ENCODE data around the gene KIAA1549. TPM values are rescaled to one million over a fixed set of nuclear protein-coding genes. Genes with fewer than 3 reads are reported as not detected.

The KIAA1549 gene
- total and polyA plus RNA-seq, 2 of the 8 experiments (the other 6 are each of a cell fraction or from before 2014, with no cell fraction given) = 6.5 to 17.3 TPM

- no peak for FAIRE-seq
- H2BK15ac ChIP-seq (ENCODE audit: low read length) = no peak overlapping the region
- H3K4me2 ChIP-seq (ENCODE audit: insufficient read depth in 1 of 2, low read depth in 2 of 2, low read length in 2 of 2) = no peak overlapping the region
- no peak overlapping the region for H3K27ac ChIP-seq (ENCODE audit: low read depth, low read length)
- H2BK20ac ChIP-seq (ENCODE audit: low read length) = no peak overlapping the region
- H3K27me3 ChIP-seq (replicated peaks in 1 of 4; ENCODE audit: control insufficient read depth in 3 of 4, extremely low read depth in 1 of 4, insufficient read depth in 3 of 4, low read length in 3 of 4) = no peaks in the 10 kb centered on the region
- no peak overlapping the region for H3K4me3 ChIP-seq (ENCODE audit: extremely low read depth in 1 of 4, insufficient read depth in 2 of 4, low read depth in 3 of 4, low read length in 4 of 4)
- DNase-seq (ENCODE audit: low read depth in 1 of 2, low spot score in 2 of 2) = no peak
- no peaks in the 10 kb centered on the region for H3K9me3 ChIP-seq (ENCODE audit: insufficient read depth in 2 of 2, low read depth in 1 of 2, low read length in 1 of 2)
- no peak overlapping the region for H2BK5ac ChIP-seq (ENCODE audit: low read depth, low read length)
- H4K5ac ChIP-seq (ENCODE audit: insufficient read length, low read depth, low read length) = no peak overlapping the region
- ChIA-PET CTCF (ENCODE audit: partially characterized antibody) (interaction anchor here (0.9 kb wide), 1 partner anchor 14 kb away, joined by 5 read pairs; no protein-coding TSS in a partner anchor), POLR2A (ENCODE audit: partially characterized antibody) (interaction anchor here (1.1 kb wide), 1 partner anchor 48 kb away, joined by 3 read pairs; no protein-coding TSS in a partner anchor)
- peaks cover 0 to 12% of the 10 kb centered on the region in 2 experiments; a peak in 1 of 4 replicates for H3K79me2 ChIP-seq (ENCODE audit: control insufficient read depth in 1 of 2, insufficient read depth in 2 of 2, low read length in 2 of 2)
- H3K79me1 ChIP-seq (ENCODE audit: low read depth, low read length) = peaks cover 5% of the 10 kb centered on the region; the same call in 1 of the 2 replicates
- WGBS, 2 experiments (ENCODE audit: extremely low coverage in 1 of 2, insufficient coverage in 1 of 2, insufficient read length in 1 of 2, insufficient replicate concordance in 2 of 2, low coverage in 1 of 2, low lambda C conversion rate in 2 of 2, missing lambda C conversion rate in 1 of 2) = 100% methylated on average over 1 of the region's 1 CpG; no CpG with 5 or more reads in 1 of the 2 experiments
- peaks cover 0 to 3% (median under 1%) of the 10 kb centered on the region in 4 experiments; a peak in 2 of 7 replicates for H3K4me1 ChIP-seq (replicated peaks in 1 of 4; ENCODE audit: control insufficient read depth in 3 of 4, insufficient read depth in 4 of 4, low read length in 3 of 4)
- H3K23ac ChIP-seq (ENCODE audit: insufficient read length) = no peak overlapping the region
- no peaks in the 10 kb centered on the region for H4K20me1 ChIP-seq (replicated peaks in 1 of 2; ENCODE audit: control insufficient read depth in 1 of 2, insufficient read depth in 2 of 2, low read length in 2 of 2)
- no peak overlapping the region for H3K56ac ChIP-seq (replicated peaks; ENCODE audit: insufficient read length, low read depth, low read length)
- H2AFZ ChIP-seq (ENCODE audit: low read length) = no peak overlapping the region
- H2BK120ac ChIP-seq (replicated peaks; ENCODE audit: low read depth, low read length) = no peak overlapping the region
- H3K9ac ChIP-seq (replicated peaks in 1 of 4; ENCODE audit: extremely low read depth in 1 of 4, low read depth in 3 of 4, low read length in 3 of 4) = no peak overlapping the region
- H3K4ac ChIP-seq (replicated peaks; ENCODE audit: insufficient read length, low read depth, low read length) = no peak overlapping the region
- no peaks in the 10 kb centered on the region for H3K23me2 ChIP-seq (ENCODE audit: low read depth, low read length)
- H2AK5ac ChIP-seq (ENCODE audit: low read depth, low read length) = no peak overlapping the region
- no peak overlapping the region for H4K91ac ChIP-seq (replicated peaks; ENCODE audit: insufficient read length, low read length)
- H2BK12ac ChIP-seq (ENCODE audit: low read depth, low read length) = no peak overlapping the region
- no peak overlapping the region for H3K18ac ChIP-seq (ENCODE audit: extremely low read depth, low read length)
- H3K36me3 ChIP-seq (ENCODE audit: control insufficient read depth in 2 of 4, insufficient read depth in 4 of 4, low read length in 3 of 4) = no peaks in the 10 kb centered on the region
- H3K14ac ChIP-seq (ENCODE audit: insufficient read length) = no peak overlapping the region
- H4K8ac ChIP-seq (ENCODE audit: extremely low read depth, insufficient read depth, low read length) = no peak overlapping the region
- TF ChIP-seq SP1 (IDR thresholded peaks at IDR 0.05; ENCODE audit: low read depth, low read length) (no peak), SIRT6 (IDR thresholded peaks at IDR 0.05; ENCODE audit: low read length) (no peak), HDAC2 (IDR thresholded peaks at IDR 0.05; ENCODE audit: borderline replicate concordance in 1 of 2, low read depth in 2 of 2, low read length in 2 of 2) (no peak), POLR2A (IDR thresholded peaks at IDR 0.05; ENCODE audit: control extremely low read depth in 1 of 2, low read depth in 2 of 2, low read length in 2 of 2) (no peak), YY1 (IDR thresholded peaks at IDR 0.05; ENCODE audit: low read depth, low read length) (no peak), TBP (IDR thresholded peaks at IDR 0.05; ENCODE audit: low read depth, low read length) (no peak), POLR2AphosphoS5 (IDR thresholded peaks at IDR 0.05; ENCODE audit: low read depth, low read length) (no peak), ATF3 (IDR thresholded peaks at IDR 0.05; ENCODE audit: insufficient read depth, low read depth, low read length) (no peak), ZNF274 (IDR thresholded peaks at IDR 0.05; ENCODE audit: borderline replicate concordance, extremely low read depth, low read length) (no peak), ASH2L (IDR thresholded peaks at IDR 0.05; ENCODE audit: low read length) (no peak), JUND (IDR thresholded peaks at IDR 0.05; ENCODE audit: low read length) (no peak), BRCA1 (IDR thresholded peaks at IDR 0.05; ENCODE audit: low read depth, low read length) (no peak), CREB1 (IDR thresholded peaks at IDR 0.05) (no peak), SIN3A (conservative IDR thresholded peaks at IDR 0.05 in 1 of 2, IDR thresholded peaks at IDR 0.05 in 1 of 2; ENCODE audit: low read depth in 1 of 2, low read length in 2 of 2) (no peak), SUZ12 (IDR thresholded peaks at IDR 0.05; ENCODE audit: low read length) (no peak)
Measured at GRCh38 chr7:138929969-138930368, 51.2 kb downstream of the KIAA1549 start.

All from H1 (cell line).